GM12874 (cell line): ENCODE data around the gene CSNK2A3.

Experiments used
- CTCF ChIP-seq: IDR thresholded peaks from 2 replicates; pipeline ENCODE4 v1.5.1; 2011; ENCODE audit warnings: low read depth, mild to moderate bottlenecking, control low read depth, low read length, moderate library complexity; ENCODE audit not compliant: insufficient read depth

CSNK2A3 gene

GRCh38 chr11:11366793-11367192, 13.7 kb upstream of the CSNK2A3 start:
- TF ChIP-seq CTCF = no peak

GRCh38 chr11:11363674-11364073, 10.6 kb upstream of the CSNK2A3 start:
- no peak for TF ChIP-seq CTCF

- TF ChIP-seq CTCF = no peak
These were observed 6.6 kb upstream of the CSNK2A3 start for GRCh38 chr11:11359611-11360010.

GRCh38 chr11:11356842-11357241, 3.8 kb upstream of the CSNK2A3 start:
- TF ChIP-seq CTCF = no peak

- TF ChIP-seq CTCF = no peak
These were observed 1.9 kb downstream of the CSNK2A3 start for GRCh38 chr11:11351042-11351586.

GRCh38 chr11:11349870-11350337, 3.1 kb downstream of the CSNK2A3 start:
- no peak for TF ChIP-seq CTCF

GRCh38 chr11:11349106-11349825, 3.8 kb downstream of the CSNK2A3 start:
- no peak for TF ChIP-seq CTCF
